ENCODE results near the gene HLF.

The HLF gene

DNA sequence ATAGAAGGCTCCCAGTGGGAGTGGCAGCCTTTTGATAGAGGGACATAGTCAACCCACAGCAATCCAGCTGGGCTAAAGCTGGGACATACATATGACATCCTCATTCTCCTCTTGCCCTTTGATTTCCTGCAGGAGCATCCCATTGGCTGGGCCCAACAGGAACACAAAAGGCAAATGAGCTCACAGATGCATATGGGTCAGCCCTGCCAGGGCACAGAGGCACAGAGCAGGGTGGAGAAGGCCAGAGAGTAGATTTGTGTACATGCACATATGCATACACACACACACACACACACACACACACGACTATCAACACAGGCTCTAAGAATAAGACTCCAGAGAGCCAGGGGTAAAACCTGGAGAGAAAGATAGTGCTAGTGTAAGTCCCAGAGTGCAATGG lies 98.3 kb downstream of the HLF start:
- no peak for DNase-seq (ENCODE audit: low read depth)

GRCh38 chr17:55366020-55366481 lies 101.3 kb downstream of the HLF start:
- no peak for DNase-seq (ENCODE audit: low read depth)

DNA sequence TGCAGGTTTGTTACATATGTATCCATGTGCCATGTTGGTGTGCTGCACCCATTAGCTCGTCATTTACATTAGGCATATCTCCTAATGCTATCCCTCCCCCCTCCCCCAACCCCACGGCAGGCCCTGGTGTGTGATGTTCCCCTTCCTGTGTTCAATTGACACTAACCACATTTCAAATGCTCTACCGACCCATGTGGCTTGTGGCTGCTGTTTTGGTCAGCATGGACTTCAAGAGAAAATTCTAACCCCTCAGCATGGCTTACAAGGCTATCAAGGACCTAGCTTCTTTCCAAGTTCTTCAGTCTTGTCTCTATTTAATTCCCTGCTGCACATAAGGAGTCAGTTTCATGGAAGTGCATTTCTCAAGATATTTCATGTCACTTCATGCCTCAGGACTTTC lies 103.9 kb downstream of the HLF start:
- no peak for DNase-seq (ENCODE audit: low read depth)

All from activated T-helper 1 cell treated with Interleukin-2 at 50 U/mL for 16 hours (primary cell).